Measurements from ENCODE around the gene DAPK2.

DAPK2 gene

DNA sequence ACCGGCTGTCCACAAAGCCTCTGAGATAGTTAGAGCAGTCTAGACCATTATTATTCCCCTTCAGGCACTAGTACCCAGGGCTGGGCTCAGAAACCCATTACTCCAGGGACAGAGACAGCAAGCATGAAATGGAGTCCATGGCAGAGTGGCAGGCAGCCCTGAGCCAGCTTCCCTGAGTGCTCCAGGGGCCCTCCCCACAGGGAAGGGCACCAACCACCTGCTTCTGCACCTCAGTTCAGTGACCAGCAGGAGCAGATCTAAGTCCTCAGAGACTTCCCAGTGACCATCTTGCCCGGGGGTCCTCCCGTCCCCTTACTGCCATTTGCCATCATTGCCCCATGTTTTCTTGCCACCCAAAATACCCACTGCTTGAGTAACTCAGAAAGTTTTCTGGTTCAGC lies 62.0 kb downstream of the DAPK2 start:
- Histone ChIP-seq H3K27me3 (ENCODE audit: insufficient read depth, poor library complexity, severe bottlenecking) (no peaks in the 10 kb centered on the region), H3K27ac (replicated peaks) (no peak overlapping the region; the same call in 1 of the 2 replicates), H3K4me3 (replicated peaks; ENCODE audit: insufficient read depth, low read length) (no peak overlapping the region)
- DNase-seq (ENCODE audit: low read depth in 1 of 2, low spot score in 1 of 2), result no peak
- no peak for TF ChIP-seq REST (IDR thresholded peaks at IDR 0.05; ENCODE audit: insufficient replicate concordance, low read depth)
- TF ChIP-seq GABPA (IDR thresholded peaks at IDR 0.05; ENCODE audit: low read depth), result no peak
- TF ChIP-seq POLR2AphosphoS5 (IDR thresholded peaks at IDR 0.05; ENCODE audit: low read depth), result no peak
- TF ChIP-seq, protein P1, sequence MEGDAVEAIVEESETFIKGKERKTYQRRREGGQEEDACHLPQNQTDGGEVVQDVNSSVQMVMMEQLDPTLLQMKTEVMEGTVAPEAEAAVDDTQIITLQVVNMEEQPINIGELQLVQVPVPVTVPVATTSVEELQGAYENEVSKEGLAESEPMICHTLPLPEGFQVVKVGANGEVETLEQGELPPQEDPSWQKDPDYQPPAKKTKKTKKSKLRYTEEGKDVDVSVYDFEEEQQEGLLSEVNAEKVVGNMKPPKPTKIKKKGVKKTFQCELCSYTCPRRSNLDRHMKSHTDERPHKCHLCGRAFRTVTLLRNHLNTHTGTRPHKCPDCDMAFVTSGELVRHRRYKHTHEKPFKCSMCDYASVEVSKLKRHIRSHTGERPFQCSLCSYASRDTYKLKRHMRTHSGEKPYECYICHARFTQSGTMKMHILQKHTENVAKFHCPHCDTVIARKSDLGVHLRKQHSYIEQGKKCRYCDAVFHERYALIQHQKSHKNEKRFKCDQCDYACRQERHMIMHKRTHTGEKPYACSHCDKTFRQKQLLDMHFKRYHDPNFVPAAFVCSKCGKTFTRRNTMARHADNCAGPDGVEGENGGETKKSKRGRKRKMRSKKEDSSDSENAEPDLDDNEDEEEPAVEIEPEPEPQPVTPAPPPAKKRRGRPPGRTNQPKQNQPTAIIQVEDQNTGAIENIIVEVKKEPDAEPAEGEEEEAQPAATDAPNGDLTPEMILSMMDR (IDR thresholded peaks at IDR 0.05; ENCODE audit: insufficient read depth, low read length), result no peak
- no peak for TF ChIP-seq SPI1 (IDR thresholded peaks at IDR 0.05; ENCODE audit: borderline replicate concordance, low read depth)

GRCh38 chr15:63983061-63983711 lies 63.1 kb downstream of the DAPK2 start:
- Histone ChIP-seq H3K4me3 (replicated peaks; ENCODE audit: insufficient read depth, low read length) (no peak overlapping the region), H3K27me3 (ENCODE audit: insufficient read depth, poor library complexity, severe bottlenecking) (no peaks in the 10 kb centered on the region), H3K27ac (replicated peaks) (no peak overlapping the region)
- DNase-seq (ENCODE audit: low read depth in 1 of 2, low spot score in 1 of 2), result no peak
- TF ChIP-seq REST (IDR thresholded peaks at IDR 0.05; ENCODE audit: insufficient replicate concordance, low read depth) (no peak), SPI1 (IDR thresholded peaks at IDR 0.05; ENCODE audit: borderline replicate concordance, low read depth) (no peak), GABPA (IDR thresholded peaks at IDR 0.05; ENCODE audit: low read depth) (no peak), POLR2AphosphoS5 (IDR thresholded peaks at IDR 0.05; ENCODE audit: low read depth) (no peak)
- TF ChIP-seq, protein P1 (IDR thresholded peaks at IDR 0.05; ENCODE audit: insufficient read depth, low read length), result no peak

GRCh38 chr15:63982381-63982854 lies 63.9 kb downstream of the DAPK2 start:
- no peak for DNase-seq (ENCODE audit: low read depth in 1 of 2, low spot score in 1 of 2)
- TF ChIP-seq SPI1 (IDR thresholded peaks at IDR 0.05; ENCODE audit: borderline replicate concordance, low read depth), result no peak
- TF ChIP-seq, protein P1 (IDR thresholded peaks at IDR 0.05; ENCODE audit: insufficient read depth, low read length), result no peak
- TF ChIP-seq GABPA (IDR thresholded peaks at IDR 0.05; ENCODE audit: low read depth), result no peak
- TF ChIP-seq POLR2AphosphoS5 (IDR thresholded peaks at IDR 0.05; ENCODE audit: low read depth), result no peak
- Histone ChIP-seq H3K27me3 (ENCODE audit: insufficient read depth, poor library complexity, severe bottlenecking) (no peaks in the 10 kb centered on the region), H3K4me3 (replicated peaks; ENCODE audit: insufficient read depth, low read length) (no peak overlapping the region), H3K27ac (replicated peaks) (no peak overlapping the region)

Measured in HL-60 (cell line).